HG02870 (cell line): ENCODE measurements around the gene FUCA1.
"Not testable (repeated sequence)": the region's sequence is repeated elsewhere in the genome, so short reads cannot be mapped to it uniquely, and the experiment has no call there.

ENCODE experiments used
- ATAC-seq: cut with Tn5 transposase; IDR thresholded peaks from one replicate; pipeline ENCODE4 v1.9.1; 2021; ENCODE audit warnings: mild to moderate bottlenecking, moderate library complexity; ENCODE audit not compliant: unreplicated experiment

FUCA1 gene

DNA sequence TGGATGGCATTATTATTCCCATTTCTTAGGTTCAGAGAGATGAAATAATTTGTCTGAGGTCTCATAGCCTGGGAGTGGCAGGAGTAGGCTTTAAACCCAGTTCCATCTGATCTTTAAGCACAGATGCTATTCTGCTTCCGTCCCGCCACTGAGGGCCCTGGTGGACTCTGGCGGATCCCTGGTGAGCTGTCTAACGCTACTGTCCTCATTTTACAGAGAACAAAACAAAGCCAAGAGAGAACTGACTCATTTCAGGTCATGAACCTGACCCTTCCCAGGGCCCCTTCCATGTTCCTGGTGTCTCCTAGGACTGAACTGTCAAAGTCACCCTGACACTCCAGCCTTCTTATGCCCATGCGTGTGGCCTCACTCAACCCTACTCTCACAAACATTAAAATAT is 64.4 kb downstream of the FUCA1 start:
- no peak for ATAC-seq

DNA sequence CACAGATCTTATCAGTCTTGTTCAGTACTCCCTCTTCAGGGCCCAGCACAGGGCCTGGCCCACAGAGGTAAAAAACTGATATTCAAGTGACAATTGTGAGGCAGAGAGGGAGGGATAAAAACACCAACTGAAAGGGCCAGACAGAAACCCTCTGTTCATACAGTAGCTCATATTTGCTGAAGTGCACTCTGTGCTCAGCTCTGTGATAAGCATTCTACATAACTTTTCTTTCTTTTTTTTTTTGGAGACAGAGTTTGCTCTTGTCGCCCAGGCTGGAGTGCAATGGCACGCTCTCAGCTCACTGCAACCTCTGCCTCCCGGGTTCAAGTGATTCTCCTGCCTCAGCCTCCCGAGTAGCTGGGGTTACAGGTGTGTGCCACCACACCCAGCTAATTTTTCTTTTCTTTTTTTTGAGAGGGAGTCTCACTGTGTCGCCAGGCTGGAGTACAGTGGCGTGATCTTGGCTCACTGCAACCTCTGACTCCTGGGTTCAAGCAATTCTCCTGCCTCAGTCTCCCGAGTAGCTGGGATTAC is 65.2 kb downstream of the FUCA1 start:
- ATAC-seq, result not testable (repeated sequence)

DNA sequence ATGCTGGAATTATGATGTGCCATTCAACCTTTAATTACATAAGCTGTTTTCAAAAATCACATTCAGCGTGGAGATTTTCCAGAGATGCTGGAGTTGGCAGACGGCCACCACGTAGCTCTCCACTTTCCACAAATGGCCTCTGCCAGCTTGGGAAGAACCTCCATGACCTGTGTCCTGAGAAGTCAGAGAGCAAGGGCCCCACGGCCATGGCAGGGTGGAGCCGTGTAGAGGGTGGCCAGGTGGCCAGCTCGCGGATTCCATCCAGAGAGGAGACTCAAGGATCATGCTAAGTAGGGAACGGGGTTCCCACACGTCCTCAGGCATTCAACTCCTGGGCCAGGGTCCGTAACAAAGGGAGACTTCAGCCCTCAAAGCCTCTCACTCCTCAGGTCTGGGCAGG is 66.2 kb downstream of the FUCA1 start:
- no peak for ATAC-seq

DNA sequence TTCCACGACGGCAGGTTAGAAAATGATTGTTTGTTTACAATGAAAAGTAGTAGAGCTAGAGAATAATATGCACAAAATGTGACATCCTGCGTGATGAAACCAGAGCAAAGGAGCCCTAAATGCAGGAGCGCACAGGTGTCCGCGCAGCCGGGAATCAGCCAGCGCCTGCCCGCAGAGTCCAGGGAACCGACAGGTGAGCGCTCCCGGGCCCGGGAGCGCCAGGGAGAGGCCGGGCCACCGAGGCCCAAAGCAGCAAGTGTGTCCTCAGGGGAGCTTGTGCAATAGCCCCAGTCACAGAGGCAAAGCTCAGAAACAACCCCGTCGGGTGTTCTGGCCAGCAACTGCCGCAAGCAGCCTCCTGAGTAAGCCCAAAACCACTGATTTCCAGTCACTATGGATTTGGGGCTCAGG is 66.7 kb downstream of the FUCA1 start:
- no peak for ATAC-seq

DNA sequence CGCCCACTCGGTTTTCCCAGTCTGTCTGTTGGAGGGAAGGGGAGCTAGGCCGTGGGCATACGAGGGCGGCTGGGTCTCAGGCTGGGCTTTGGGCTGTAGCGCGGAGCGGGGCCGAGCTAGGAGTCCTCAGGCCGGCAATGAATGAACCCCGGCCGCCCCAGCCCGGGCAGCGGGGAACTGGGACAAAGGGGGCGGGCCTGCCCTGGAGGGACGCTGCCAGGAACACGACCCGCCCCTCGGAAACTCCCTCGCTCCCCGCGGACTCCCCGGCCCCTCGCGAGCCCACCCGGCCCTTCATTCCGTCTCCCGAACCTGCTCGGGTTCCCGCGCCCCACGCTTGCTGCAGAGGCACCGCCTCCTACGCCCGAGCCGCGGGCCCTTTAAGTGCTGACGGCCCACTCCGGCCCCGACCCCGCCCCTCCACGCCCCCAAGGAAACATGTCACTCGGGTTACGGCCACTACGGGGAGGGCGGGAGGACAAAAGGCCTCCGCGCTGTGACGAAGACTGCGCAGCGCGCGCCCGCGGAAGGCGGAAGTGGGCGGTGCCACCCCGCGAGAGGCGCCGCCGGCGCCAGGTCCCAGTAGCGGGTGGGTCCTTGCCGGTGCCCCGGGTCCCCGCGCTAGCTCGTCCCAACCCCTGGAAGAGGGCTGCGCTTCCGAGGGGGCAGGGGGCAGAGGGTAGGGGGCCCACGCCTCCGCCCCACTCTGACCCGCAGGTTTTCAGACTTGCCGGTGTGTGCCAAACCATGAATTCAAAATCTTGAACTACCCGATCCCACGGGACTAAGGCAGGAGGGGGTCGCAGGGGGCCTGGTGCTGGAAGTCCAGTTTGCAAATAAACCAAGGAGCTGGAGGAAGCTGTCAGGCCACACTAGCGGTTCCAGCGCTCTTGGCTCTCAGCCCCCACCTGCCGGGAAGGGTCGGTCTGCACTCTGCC is 67.4 kb downstream of the FUCA1 start, which contains the start of gene GALE:
Gene GALE, minus strand, starts transcription at position 355 of the 938 bp plus-strand sequence. CDS start 1,747 bp downstream, outside the sequence.
- peak; percentile 66 for ATAC-seq

DNA sequence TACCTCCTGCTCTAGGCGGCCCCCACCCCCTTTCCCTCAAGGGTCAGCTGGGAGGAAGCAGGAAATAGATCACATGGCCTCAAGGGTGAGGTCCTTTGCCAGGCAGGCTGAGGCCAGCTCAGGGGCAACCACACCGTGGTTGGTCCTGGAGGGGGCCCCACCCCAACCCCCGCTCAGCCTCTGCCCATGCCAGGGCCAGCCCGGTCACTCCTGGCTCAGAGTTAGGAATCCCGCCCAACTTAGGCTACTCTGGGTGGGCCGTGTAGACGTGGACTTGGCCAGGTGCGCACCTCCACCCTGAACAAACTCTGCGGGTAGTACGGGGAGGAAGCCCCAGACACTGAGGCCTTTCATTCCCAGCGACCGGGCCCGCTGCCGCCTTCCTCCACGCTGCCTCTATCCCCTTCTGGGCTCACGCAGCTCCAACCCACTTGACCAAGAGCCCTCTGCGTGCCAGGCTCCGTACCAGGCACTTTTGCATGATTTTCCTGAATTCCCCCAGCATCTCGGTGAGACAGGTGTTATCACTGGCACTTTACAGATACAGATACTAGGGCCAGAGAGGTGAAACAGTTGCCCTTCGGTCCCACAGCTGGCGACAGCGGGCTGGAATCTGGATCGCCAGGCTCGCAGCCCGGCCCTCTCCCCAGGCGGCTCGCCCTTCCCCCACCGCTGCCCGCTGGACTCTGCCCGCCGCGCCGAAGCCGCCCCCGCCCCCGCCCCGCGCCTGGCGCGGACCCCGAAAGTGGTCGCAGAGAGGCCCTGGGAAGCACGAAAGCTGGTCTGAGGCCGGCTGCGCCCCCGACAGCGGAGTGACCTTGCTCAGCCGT is 68.3 kb downstream of the FUCA1 start:
- ATAC-seq, result no peak

DNA sequence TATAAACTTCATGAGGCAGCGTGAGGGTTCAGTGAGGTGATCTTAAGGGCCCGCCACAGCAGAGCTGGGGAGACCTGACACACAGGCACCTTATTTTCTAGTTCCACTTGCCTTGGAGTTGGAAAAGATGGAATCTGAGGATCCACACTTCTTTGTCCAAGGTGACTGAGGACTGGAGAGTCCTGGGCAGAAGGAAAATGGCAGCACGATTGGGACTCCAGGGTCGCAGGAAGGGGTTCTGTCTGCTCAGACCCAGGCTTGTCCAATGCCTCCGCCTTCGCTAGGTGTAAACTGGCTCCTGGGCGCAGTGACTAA is 68.9 kb downstream of the FUCA1 start:
- no peak for ATAC-seq

DNA sequence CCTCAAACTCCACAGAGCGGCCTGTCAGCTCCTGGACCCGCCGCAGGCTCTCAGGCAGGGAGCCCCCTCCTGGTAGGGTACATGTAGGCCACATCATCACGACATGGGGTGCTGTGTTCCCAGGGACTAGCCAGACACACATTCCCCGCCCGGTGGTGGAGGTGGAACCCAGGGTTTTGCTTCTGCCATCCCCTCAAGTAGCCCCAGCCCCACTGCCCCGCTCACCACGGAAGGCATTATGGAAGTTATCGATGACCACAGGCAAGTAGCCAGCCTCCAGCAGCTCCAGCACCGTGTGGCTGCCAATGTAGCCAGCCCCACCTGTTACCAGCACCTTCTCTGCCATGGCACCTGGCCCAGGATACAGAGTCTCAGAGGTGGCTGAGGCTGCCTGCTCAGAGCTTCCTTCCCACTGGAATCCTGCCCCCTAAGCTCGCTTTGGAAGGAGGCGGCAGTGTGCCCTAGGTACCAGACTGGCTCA is 69.4 kb downstream of the FUCA1 start:
- no peak for ATAC-seq

DNA sequence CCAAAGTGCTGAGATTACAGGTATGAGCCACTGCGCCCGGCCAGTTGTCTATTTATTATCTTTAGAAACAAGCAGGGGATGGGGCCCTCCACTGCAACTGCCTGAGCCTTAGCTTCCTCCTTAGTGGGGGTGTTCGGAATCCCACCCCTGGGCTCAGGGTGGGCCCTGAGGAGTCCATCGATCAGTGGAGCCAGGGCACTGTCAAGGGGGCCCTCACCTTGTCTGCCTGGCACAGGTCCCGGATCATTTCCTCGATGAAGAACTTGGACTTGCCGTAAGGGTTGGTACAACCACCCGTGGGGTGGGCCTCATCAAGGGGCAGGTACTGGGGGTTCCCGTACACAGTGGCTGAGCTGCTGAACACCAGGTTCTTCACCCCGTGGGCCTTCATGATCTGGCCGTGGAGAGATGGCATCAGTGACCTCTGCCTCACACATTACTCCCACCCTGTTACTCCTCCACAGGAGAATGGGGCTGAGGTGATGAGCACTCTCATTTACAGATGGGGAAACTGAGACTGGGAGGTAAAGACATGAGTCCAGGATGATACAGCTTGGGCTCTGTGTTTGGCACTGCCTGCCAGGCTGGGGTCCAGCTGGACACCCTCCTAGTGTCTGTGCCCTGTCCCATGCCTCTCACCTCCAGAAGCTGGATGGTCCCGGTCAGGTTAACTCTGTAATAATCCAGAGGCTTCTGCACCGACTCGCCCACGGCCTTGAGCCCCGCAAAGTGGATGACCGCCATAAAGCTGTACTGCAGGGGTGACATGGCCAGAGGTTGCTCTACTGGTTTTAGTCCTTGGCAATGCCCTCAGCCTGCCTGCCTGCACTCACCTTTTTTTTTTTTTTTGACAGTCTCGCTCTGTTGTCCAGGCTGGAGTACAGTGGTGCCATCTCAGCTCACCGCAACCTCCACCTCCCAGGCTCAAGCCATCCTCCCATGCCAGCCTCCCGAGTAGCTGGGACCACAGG is 70.3 kb downstream of the FUCA1 start:
- ATAC-seq, result no peak

DNA sequence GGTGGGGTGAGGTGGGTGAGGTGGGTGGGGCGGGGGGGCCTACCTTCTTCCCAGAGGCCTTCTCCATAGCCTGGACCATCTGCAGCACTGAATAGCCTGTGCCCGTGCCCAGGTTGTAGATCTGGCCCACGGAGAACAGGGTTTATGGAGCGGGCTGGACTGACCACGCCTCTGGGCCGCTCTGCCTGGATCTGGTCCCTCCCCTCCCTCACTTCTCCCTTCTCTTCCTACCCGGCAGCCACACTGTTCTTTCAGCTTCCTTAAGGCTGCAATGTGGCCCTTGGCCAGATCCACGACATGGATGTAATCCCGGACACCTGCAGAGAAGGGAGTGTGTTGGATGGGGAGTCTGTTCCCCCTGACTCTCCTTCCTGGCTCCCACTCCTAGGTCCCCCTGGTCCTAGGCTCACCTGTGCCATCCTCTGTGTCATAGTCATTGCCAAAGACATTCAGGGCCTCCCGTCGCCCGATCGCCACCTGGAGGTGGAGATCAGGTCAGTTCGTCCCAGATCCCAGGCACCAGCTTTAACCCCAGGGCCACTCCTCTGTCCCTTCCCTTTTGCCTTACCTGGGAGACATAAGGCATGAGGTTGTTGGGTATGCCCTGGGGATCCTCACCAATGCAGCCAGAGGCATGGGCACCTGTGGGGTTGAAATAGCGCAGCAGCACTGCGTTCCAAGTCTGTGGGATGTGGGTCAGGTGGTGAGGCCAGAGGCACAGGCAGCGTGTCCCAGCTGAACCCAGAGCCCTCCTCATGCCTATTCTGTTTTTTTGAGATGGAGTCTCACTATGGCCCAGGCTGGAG is 71.4 kb downstream of the FUCA1 start:
- ATAC-seq, result no peak

DNA sequence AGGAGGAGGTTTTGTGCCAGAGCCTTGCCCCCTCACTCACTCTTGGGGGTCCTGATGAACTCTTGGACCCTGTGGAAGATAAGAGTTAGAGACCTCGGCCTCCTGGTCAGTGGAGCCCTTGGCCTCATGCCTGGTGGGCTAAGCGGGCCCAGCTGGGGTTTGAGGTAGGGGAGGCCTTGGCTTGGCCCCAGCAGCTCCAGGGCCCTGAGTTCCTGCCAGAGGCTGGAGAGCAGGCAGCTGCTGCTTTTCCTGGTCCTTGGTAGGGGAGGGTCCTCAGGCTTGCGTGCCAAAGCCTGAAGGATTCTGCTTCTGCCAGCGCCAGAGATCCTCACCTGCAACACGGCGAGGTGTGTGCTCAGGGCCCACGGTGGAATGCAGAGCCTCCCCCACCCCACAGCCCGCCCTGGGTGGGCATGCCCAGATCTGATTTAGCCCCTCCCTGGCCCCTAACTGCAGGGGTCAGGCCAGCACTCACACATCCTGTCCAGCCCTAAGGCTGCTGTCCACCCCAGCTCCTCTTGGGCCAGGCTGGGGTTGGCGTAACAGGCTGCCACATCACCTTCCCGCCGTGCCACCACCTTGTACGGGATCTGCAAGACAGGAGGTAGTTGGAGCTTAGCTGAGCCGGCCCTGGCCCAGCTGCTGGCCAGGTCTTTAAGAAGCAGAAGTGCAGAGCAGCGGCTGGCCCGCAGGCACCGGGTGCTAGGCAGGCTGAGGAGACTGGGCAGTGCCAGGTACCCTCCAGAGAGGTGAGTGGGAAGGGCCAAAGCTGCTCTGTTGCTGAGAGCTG is 72.2 kb downstream of the FUCA1 start:
- ATAC-seq, result no peak
